ENCODE data around the gene NTM.

NTM gene

GRCh38 chr11:131499199-131499598 lies 128.8 kb downstream of the NTM start:
- DNase-seq (ENCODE audit: low read depth) = no peak

DNA sequence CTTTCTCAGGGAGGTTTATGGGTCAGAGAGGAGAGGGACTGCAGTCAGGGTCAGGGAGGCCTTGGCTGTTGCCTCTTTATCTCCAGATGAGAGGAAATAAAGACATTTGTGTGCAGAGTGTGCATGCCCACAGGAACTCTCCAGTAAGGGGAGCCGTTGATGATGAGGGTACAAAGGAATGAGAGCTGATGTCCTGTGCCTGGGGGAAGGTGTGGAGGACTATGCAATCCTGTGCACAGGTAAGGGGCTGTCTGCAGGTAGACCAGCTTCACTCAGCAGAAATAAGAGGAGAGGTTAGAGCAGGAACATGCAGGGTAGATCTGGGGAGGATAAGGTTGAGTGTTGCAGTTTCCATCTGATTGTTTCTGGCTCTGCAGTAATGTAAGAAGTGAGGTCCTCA lies 132.6 kb downstream of the NTM start:
- no peak for DNase-seq (ENCODE audit: low read depth)

DNA sequence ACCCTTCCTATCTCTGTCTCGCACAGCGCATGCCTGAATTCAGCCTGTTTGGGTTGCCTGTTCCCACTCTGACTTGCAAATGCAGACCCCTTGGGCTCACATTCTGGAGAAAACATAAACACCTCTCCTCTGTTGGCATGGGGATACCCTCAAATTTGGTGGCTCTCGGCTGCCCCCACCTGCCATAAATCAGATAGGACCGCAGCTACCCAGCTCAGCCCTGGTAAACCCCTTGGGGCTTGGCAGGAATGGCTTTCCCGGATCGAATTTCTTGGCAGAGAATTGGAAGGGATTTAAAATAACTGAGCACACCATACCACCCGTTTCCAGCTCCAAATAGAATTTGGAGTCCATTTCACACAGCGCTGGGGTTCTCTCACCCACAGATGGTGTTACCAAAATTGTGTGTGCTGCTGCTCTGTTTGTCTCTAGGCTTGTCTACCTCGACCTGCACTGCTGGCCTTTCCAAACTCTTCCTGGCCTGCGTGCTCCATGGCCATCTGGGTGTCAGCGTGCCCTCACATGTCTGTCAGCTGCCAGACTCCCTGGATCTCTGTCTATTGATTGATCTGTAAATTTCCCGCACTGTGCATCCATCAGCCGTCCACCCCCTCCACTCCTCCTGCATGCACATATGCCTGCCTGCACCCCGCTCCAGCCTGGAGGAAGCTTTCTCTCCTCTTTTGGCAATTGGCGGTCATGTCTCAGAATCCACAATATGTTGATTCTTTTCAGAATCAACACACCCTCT lies 134.0 kb downstream of the NTM start:
- DNase-seq (ENCODE audit: low read depth) = peak; percentile 1

GRCh38 chr11:131506348-131506747 lies 135.9 kb downstream of the NTM start:
- DNase-seq (ENCODE audit: low read depth) = no peak

GRCh38 chr11:131510662-131511061 lies 140.2 kb downstream of the NTM start:
- DNase-seq (ENCODE audit: low read depth) = no peak

- DNase-seq (ENCODE audit: low read depth) = peak; percentile 28
Observed at GRCh38 chr11:131511794-131512193, 141.4 kb downstream of the NTM start.

- no peak for DNase-seq (ENCODE audit: low read depth)
Observed at GRCh38 chr11:131512228-131512627, 141.8 kb downstream of the NTM start.

DNA sequence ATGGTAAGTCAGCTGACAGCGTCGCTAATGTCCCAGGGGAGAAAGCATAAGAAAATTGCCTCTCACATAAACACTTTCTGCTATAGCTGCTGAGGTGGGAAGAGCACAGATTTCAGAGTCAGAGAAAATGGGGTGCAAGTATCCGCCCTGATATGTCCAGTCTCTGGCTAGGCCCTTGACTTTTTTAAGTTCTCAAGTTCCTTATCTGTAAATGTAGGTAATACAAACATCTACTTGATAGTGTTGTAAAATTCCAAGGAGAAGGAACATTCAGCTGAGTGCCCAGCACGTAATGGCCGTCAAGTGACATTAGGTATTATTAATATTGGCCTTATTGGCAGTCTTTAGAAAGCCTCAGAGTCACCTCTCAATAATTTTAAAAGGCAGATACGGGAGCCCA lies 143.6 kb downstream of the NTM start:
- no peak for DNase-seq (ENCODE audit: low read depth)

DNA sequence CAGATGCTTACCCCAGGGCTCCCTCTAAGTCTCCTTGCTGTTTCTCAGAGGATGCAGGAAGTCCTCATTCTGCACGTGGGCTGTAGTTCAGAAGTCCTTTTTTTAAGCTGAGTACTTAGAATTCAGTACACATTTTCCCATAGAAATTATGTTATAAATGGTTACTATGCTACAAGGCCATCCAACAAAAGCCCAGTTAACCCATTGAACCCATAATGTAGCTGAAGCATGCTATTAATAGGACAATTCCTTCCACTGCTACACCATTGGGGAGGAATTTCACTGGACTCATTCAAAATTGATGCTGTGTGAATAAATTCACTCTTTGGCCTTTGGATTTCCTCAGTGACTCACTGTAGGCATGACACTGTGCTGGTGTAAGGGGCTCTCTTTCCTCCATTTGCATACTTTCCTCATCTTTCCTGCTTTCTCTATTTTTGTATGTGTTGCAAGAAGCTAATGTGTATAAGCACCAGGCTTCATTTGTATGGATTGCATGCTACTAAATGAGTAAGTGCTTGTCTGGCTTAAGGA lies 148.0 kb downstream of the NTM start:
- DNase-seq (ENCODE audit: low read depth) = no peak

GRCh38 chr11:131522851-131523250 lies 152.4 kb downstream of the NTM start:
- DNase-seq (ENCODE audit: low read depth) = no peak

DNA sequence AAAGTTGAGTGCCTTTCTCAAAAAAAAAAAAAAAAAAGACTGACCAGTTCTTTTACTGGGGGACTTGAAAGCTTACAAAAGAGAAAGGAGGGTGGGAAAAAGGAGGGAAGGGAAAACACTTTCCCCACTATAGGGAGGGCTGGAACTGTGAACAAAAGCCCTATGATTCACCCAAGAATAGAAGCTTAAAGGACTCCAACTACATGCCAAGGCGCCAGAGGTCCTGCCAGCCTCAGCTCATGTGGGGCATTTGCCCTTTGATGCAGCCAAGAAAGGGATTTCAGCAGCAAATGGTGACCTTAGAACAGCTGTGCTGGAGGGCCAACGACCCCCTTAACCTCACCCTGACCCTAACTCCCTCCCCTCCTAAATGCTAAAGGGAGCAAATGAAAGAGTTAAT lies 160.0 kb downstream of the NTM start:
- DNase-seq (ENCODE audit: low read depth) = no peak

DNA sequence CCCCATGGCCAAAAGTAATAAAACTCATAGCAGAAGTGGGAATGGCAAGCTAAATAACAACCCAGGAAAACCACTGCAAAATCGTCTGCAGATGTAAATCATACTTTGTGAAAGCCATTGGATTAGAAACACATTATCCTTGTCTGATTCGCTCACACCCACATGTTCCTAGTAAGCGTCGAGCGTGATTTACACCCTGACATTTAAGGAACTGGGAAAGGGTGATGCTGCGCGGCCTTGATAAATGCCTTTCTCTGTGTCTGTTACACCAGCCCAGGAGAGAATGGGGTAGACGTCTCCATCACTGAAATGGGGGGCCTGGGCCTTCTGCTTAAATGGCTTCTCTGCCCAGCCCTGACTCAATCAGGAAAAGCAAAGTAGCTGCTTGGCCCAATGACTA lies 162.7 kb downstream of the NTM start:
- no peak for DNase-seq (ENCODE audit: low read depth)

GRCh38 chr11:131533998-131534397 lies 163.6 kb downstream of the NTM start:
- DNase-seq (ENCODE audit: low read depth) = no peak

GRCh38 chr11:131534611-131535010 lies 164.2 kb downstream of the NTM start:
- DNase-seq (ENCODE audit: low read depth) = no peak

DNA sequence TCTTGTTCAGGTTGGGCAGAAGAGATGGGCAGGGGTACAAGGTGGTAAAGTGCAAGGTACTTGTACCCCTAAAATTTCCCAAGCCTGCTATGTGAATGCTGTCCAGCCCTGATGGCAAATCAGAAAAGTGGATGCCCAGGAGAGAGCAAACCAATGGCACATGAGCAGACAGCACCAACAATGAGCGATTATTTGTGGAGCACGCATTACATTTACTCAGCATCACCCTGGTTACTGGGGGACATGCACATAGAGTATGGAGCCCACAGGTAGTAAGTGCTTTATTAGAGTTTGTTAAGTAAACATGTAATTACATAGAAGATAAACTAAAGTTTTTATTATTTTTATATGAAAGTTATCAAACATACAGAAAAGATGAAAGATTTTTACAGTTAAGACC lies 165.7 kb downstream of the NTM start:
- DNase-seq (ENCODE audit: low read depth) = no peak

DNA sequence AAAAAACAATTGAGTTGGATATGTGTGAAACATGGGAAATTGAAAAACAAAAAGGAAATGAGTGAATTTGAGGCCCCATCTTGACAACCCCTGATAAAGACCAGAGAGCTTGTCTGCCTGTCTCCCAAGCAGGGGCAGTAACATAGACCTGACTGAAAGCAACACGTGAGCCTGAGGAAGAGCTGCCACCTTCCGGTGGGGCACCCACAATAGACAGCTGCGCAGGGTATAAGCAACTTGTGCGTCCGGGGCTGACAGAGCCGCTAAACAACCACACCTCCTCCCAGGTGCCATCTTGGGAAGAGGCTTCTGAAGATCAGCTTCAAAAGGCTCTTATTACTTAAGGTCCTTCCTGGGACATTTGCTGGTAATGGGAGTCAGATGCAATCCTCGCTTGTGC lies 166.8 kb downstream of the NTM start:
- DNase-seq (ENCODE audit: low read depth) = no peak

GRCh38 chr11:131537748-131538147 lies 167.3 kb downstream of the NTM start:
- DNase-seq (ENCODE audit: low read depth) = no peak

- DNase-seq (ENCODE audit: low read depth) = no peak
Observed at GRCh38 chr11:131538322-131538721, 167.9 kb downstream of the NTM start.

DNA sequence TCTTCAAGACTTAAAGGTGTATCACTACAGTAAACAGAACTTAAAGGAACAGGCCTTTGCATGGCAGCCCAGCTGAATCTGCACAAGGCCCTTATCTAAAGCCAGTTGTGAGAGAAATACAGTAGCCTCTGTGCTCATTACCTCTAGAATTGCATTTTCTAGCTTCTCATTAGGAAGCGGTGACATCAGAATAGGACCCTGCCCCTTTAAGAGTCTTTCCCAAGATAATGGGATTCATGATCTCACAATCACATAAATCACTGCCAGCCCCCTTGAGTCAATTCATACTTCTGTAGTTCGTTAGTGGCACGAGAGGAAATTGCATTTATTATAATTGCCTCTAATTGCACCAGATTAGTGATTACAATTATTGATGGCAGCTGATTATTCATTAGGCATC lies 170.3 kb downstream of the NTM start:
- DNase-seq (ENCODE audit: low read depth) = no peak

- no peak for DNase-seq (ENCODE audit: low read depth)
Observed at GRCh38 chr11:131543389-131544025, 173.1 kb downstream of the NTM start.

DNA sequence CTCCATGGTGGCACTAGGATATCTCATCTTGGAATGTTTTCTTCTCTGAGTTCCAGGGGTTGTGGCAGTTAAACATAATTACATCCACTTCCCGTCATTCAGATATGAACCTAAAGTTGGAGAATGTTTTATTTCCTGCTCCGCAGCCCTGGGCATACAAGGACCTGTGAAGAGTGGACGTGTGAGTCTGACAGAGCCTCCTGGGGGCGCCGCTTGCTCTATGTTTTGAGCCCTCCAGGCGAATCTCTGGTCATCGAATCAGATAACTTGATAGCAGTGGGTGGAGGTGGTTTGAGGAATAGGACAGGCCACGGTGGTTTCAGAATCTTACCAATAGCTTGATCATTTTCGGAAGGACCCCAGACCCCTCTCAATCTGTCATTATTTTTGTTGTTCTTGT lies 174.2 kb downstream of the NTM start:
- DNase-seq (ENCODE audit: low read depth) = no peak

GRCh38 chr11:131546218-131546895 lies 175.9 kb downstream of the NTM start:
- no peak for DNase-seq (ENCODE audit: low read depth)

GRCh38 chr11:131549099-131549498 lies 178.7 kb downstream of the NTM start:
- no peak for DNase-seq (ENCODE audit: low read depth)

All from ELR (cell line).